PFSK-1 (cell line): ENCODE data around the gene TRIM32.

Source experiments
- FOXP2 ChIP-seq: optimal IDR thresholded peaks from 2 replicates; pipeline ENCODE3; 2011; ENCODE audit warnings: borderline replicate concordance, control low read depth, inconsistent platforms; ENCODE audit not compliant: insufficient read depth; ENCODE audit errors: extremely low read length, extremely low read depth
- POLR2AphosphoS5 ChIP-seq: IDR thresholded peaks from 2 replicates; pipeline ENCODE4 v1.6.1; 2012; ENCODE audit warnings: low read depth, mild to moderate bottlenecking, control low read depth, low read length, moderate library complexity
- REST ChIP-seq, 2 experiments: IDR thresholded peaks; 2 replicates each; pipeline versions ENCODE4 v1.6.1 to v1.8.0; 2011 to 2012; ENCODE audit warnings: low read depth in 2 of 2, low read length in 2 of 2, control low read depth in 1 of 2, inconsistent platforms in 1 of 2, mild to moderate bottlenecking in 1 of 2, moderate library complexity in 1 of 2; ENCODE audit not compliant: insufficient read depth in 1 of 2
- SIN3A ChIP-seq: IDR thresholded peaks from 2 replicates; pipeline ENCODE4 v1.6.1; 2012; ENCODE audit warnings: mild to moderate bottlenecking, low read length, moderate library complexity, borderline replicate concordance; ENCODE audit not compliant: insufficient read depth
- TAF1 ChIP-seq: IDR thresholded peaks from 2 replicates; pipeline ENCODE4 v1.6.1; 2012; ENCODE audit warnings: low read length, control low read depth, borderline replicate concordance; ENCODE audit not compliant: insufficient read depth

Gene TRIM32

GRCh38 chr9:116721944-116722343 lies 34.8 kb downstream of the TRIM32 start:
- no peak for TF ChIP-seq FOXP2
- no peak for TF ChIP-seq POLR2AphosphoS5
- no peak for TF ChIP-seq REST (IDR thresholded peaks at IDR 0.05; ENCODE audit: insufficient read depth in 1 of 2, low read depth in 2 of 2, low read length in 2 of 2)
- TF ChIP-seq SIN3A = no peak
- TF ChIP-seq TAF1 = no peak

GRCh38 chr9:116724123-116724522 lies 37.0 kb downstream of the TRIM32 start:
- TF ChIP-seq SIN3A (no peak), FOXP2 (no peak), POLR2AphosphoS5 (no peak), REST (IDR thresholded peaks at IDR 0.05; ENCODE audit: insufficient read depth in 1 of 2, low read depth in 2 of 2, low read length in 2 of 2) (no peak), TAF1 (no peak)

DNA sequence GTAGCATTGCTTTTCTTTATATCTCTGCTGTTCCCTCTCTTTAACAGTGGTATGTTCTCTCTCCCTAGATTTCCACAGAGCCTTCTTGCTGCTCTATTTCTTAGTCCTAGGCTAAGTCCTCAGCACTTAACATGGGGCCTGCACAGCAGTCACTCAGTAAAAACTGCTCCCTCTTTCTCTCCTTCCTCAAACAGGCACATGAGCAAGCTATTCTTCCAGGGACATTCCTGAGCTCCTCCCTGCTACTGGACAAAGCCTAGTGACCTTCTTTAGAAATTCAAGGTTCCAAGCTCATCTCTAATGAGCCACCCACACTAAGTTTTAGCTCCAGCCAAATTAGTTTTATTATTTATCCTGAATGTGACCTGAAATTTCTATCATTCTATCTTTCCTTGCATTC lies 39.5 kb downstream of the TRIM32 start:
- TF ChIP-seq SIN3A = no peak
- TF ChIP-seq REST (IDR thresholded peaks at IDR 0.05; ENCODE audit: insufficient read depth in 1 of 2, low read depth in 2 of 2, low read length in 2 of 2) = no peak
- TF ChIP-seq TAF1 = no peak
- no peak for TF ChIP-seq FOXP2
- TF ChIP-seq POLR2AphosphoS5 = no peak

DNA sequence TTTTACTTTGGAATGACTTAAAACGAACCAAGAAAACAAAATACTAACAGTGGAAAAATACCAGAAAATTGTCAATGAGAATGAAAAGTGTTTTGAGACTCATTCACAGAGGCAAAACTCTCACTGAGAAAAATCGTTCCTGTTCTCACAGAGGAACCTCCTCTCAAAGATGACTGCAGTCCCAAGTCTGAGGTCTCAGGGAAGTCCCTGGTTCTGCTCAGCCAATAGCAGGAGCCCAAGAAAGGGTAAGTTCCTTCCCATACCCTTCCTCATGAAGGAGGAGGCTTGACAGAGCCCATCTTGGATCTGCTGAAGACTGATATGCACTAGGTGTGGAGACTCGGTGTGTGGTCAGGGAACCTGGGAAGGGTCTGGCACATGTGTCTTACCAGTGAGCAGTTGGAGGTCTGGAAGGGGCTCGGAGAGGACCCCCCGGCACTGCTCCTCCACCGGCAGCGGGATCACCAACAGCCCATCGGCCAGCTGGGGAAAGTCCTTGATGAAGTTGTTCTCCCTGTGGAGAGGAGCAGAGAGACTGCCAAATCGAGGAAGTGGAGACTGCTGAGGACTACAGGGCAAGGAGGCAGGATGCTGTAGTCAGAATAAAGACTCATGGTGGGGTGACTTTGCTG lies 46.0 kb downstream of the TRIM32 start:
- TF ChIP-seq SIN3A (no peak), REST (IDR thresholded peaks at IDR 0.05; ENCODE audit: insufficient read depth in 1 of 2, low read depth in 2 of 2, low read length in 2 of 2) (no peak), FOXP2 (no peak), TAF1 (no peak), POLR2AphosphoS5 (no peak)

DNA sequence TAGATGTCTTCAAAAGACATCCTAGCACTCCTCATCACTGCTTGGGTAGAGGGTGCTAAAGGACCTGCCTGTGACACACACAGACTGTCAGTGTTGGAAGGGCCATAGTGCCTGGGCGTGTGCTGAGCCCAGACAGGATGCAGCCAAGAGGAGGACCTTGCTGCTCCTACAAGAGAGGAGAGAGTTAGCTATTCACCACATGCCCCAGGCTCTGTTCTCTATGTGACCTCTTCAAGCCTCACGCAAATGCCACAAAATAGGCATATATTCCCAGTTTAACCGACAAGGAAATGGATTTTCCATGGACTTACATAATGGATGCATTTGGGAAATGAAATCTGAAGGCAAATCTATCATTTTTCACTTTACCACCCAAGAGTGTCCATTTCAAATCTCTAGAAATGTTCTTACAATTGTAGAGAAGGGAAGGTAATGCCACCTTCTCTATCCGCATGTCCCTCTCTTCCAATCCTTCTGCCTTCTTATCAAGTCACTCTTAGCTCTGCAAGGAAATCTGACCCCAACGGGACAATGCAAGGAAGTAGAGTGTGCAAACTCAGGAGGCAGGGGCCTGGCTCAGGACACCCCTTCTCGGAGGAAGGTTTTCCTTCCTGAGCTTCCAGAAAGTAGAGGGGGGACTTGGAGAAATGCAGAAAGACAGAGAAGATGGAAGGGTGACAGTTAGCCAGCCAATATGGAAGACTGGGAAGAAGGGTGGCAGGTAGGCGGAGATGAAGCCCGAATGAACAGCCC lies 49.5 kb downstream of the TRIM32 start:
- TF ChIP-seq SIN3A = no peak
- no peak for TF ChIP-seq TAF1
- no peak for TF ChIP-seq FOXP2
- TF ChIP-seq POLR2AphosphoS5 = no peak
- TF ChIP-seq REST (IDR thresholded peaks at IDR 0.05; ENCODE audit: insufficient read depth in 1 of 2, low read depth in 2 of 2, low read length in 2 of 2) = no peak
